NCI-H1694 treated with DMSO at 0.1 percent for 48 hours (cell line): ENCODE data around the gene ELOF1.
"Not testable (repeated sequence)": the region's sequence is repeated elsewhere in the genome, so short reads cannot be mapped to it uniquely, and the experiment has no call there.

Experiments
- DNase-seq: peaks from one replicate; lab custom pipeline; 2025; lab: John Stamatoyannopoulos, UW

Gene ELOF1

GRCh38 chr19:11566164-11566563 lies 7.1 kb upstream of the ELOF1 start:
- DNase-seq: no peak

- DNase-seq: not testable (repeated sequence)
Measured at GRCh38 chr19:11565649-11565980, 6.6 kb upstream of the ELOF1 start.

- not testable (repeated sequence) for DNase-seq
Measured at GRCh38 chr19:11564082-11564807, 5.2 kb upstream of the ELOF1 start.

- DNase-seq: no peak
Measured at GRCh38 chr19:11563532-11563931, 4.5 kb upstream of the ELOF1 start.

- peak; percentile 85 for DNase-seq
Measured at GRCh38 chr19:11560404-11561051, 1.5 kb upstream of the ELOF1 start.

- no peak for DNase-seq
Measured at GRCh38 chr19:11556634-11557420, 2.2 kb downstream of the ELOF1 start.

- no peak for DNase-seq
Measured at GRCh38 chr19:11555246-11555645, 3.8 kb downstream of the ELOF1 start.

- no peak for DNase-seq
Measured at GRCh38 chr19:11554160-11554559, 4.9 kb downstream of the ELOF1 start.

- no peak for DNase-seq
Measured at GRCh38 chr19:11552666-11553372, 6.2 kb downstream of the ELOF1 start.

- no peak for DNase-seq
Measured at GRCh38 chr19:11551603-11552235, 7.3 kb downstream of the ELOF1 start.

- no peak for DNase-seq
Measured at GRCh38 chr19:11550265-11550664, 8.8 kb downstream of the ELOF1 start.

- no peak for DNase-seq
Measured at GRCh38 chr19:11549386-11549953, 9.6 kb downstream of the ELOF1 start.

GRCh38 chr19:11547929-11548700 lies 10.9 kb downstream of the ELOF1 start:
- DNase-seq: no peak

- DNase-seq: no peak
Measured at GRCh38 chr19:11541238-11541637, 17.8 kb downstream of the ELOF1 start.

GRCh38 chr19:11540645-11541044 lies 18.4 kb downstream of the ELOF1 start:
- no peak for DNase-seq

GRCh38 chr19:11539495-11540365 lies 19.3 kb downstream of the ELOF1 start:
- no peak for DNase-seq

- no peak for DNase-seq
Measured at GRCh38 chr19:11538232-11539036, 20.6 kb downstream of the ELOF1 start, which contains the start of gene CNN1. TSS of gene CNN1 (plus strand) at chr19:11538851. CDS start at chr19:11538928, 77 bp downstream.

- peak; percentile 29 for DNase-seq
Measured at GRCh38 chr19:11535792-11536595, 23.0 kb downstream of the ELOF1 start.
